HL-60 (cell line): ENCODE measurements around the gene TSHZ1.

Experiments used
- DNase-seq, 2 experiments: peaks; one replicate each; pipeline ENCODE4 v3.0.0-alpha.2; 2010 to 2020; ENCODE audit warnings: low read depth in 1 of 2, low spot score in 1 of 2
- H3K27ac ChIP-seq: fragments of 250-450 bp; sonication (Bioruptor Pico); replicated peaks from 2 replicates; pipeline ENCODE4 v1.5.1; 2020; ENCODE audit warnings: mild to moderate bottlenecking, moderate library complexity
- H3K27me3 ChIP-seq: fragments of 250-450 bp; sonication (Bioruptor Pico); 2 replicates; pipeline ENCODE4 v1.5.1; 2021; ENCODE audit warnings: mild to moderate bottlenecking, moderate library complexity; ENCODE audit not compliant: insufficient read depth, poor library complexity, severe bottlenecking
- H3K4me3 ChIP-seq: replicated peaks from 2 replicates; pipeline ENCODE4 v1.5.1; 2011; ENCODE audit warnings: mild to moderate bottlenecking, control low read depth, low read length; ENCODE audit not compliant: insufficient read depth
- GABPA ChIP-seq: IDR thresholded peaks from 2 replicates; pipeline ENCODE4 v1.6.1; 2012; ENCODE audit warnings: low read depth
- POLR2AphosphoS5 ChIP-seq: IDR thresholded peaks from 2 replicates; pipeline ENCODE4 v1.6.1; 2012; ENCODE audit warnings: low read depth
- SPI1 ChIP-seq: IDR thresholded peaks from 2 replicates; pipeline ENCODE4 v1.6.1; 2012; ENCODE audit warnings: low read depth, mild to moderate bottlenecking, borderline replicate concordance
- TF ChIP-seq, protein P1 (sequence below): IDR thresholded peaks from 2 replicates; pipeline ENCODE4 v1.6.1; 2012; ENCODE audit warnings: low read depth; ENCODE audit not compliant: insufficient replicate concordance
- TF ChIP-seq, protein P2 (sequence below): IDR thresholded peaks from one replicate; pipeline ENCODE4 v1.5.1; 2011; ENCODE audit warnings: low read length, control low read depth, inconsistent platforms; ENCODE audit not compliant: insufficient read depth

The TSHZ1 gene

DNA sequence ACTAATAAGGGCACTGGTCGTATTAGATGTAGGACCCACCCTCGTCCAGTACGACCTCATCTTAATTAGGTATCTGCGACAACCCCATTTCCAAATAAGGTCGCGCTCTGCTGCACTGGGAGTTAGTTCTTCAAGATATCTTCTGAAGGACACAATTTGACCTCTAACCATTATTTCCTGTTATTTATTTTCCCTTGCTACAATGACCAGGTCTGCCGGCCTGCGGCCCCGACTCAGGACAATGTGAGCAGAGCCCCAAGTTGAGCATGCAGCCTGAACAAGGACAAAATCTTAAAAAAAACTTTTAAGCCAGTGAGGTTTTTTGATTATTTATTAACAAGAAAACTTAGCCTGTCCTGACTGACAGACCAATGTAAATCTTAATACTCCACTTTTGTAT lies 109.3 kb downstream of the TSHZ1 start:
- DNase-seq = no peak
- Histone ChIP-seq H3K4me3 (no peak overlapping the region), H3K27ac (no peak overlapping the region), H3K27me3 (no peaks in the 10 kb centered on the region)
- TF ChIP-seq, protein P1, sequence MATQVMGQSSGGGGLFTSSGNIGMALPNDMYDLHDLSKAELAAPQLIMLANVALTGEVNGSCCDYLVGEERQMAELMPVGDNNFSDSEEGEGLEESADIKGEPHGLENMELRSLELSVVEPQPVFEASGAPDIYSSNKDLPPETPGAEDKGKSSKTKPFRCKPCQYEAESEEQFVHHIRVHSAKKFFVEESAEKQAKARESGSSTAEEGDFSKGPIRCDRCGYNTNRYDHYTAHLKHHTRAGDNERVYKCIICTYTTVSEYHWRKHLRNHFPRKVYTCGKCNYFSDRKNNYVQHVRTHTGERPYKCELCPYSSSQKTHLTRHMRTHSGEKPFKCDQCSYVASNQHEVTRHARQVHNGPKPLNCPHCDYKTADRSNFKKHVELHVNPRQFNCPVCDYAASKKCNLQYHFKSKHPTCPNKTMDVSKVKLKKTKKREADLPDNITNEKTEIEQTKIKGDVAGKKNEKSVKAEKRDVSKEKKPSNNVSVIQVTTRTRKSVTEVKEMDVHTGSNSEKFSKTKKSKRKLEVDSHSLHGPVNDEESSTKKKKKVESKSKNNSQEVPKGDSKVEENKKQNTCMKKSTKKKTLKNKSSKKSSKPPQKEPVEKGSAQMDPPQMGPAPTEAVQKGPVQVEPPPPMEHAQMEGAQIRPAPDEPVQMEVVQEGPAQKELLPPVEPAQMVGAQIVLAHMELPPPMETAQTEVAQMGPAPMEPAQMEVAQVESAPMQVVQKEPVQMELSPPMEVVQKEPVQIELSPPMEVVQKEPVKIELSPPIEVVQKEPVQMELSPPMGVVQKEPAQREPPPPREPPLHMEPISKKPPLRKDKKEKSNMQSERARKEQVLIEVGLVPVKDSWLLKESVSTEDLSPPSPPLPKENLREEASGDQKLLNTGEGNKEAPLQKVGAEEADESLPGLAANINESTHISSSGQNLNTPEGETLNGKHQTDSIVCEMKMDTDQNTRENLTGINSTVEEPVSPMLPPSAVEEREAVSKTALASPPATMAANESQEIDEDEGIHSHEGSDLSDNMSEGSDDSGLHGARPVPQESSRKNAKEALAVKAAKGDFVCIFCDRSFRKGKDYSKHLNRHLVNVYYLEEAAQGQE = no peak
- TF ChIP-seq POLR2AphosphoS5 (no peak), GABPA (no peak)

DNA sequence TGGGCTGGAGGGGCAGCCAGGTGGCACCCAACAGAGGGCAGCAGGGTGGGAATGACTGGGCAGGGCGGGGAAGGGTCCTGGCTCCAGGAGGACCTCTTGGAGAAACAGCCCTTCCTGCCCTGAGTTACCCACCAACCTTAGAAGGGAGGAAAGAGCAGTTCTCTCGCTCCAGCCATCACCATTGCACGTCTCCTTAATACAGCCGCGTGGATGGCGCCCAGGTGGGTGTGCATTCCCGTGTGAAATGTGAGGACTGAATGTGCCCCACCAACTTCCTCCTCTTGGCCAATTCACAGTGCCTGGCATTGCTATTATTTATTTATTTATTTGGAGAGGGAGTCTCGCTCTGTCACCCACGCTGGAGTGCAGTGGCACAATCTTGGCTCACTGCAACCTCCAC lies 109.9 kb downstream of the TSHZ1 start:
- DNase-seq = no peak
- Histone ChIP-seq H3K27ac (no peak overlapping the region), H3K4me3 (no peak overlapping the region), H3K27me3 (no peaks in the 10 kb centered on the region)
- no peak for TF ChIP-seq GABPA
- no peak for TF ChIP-seq POLR2AphosphoS5
- TF ChIP-seq, protein P2, sequence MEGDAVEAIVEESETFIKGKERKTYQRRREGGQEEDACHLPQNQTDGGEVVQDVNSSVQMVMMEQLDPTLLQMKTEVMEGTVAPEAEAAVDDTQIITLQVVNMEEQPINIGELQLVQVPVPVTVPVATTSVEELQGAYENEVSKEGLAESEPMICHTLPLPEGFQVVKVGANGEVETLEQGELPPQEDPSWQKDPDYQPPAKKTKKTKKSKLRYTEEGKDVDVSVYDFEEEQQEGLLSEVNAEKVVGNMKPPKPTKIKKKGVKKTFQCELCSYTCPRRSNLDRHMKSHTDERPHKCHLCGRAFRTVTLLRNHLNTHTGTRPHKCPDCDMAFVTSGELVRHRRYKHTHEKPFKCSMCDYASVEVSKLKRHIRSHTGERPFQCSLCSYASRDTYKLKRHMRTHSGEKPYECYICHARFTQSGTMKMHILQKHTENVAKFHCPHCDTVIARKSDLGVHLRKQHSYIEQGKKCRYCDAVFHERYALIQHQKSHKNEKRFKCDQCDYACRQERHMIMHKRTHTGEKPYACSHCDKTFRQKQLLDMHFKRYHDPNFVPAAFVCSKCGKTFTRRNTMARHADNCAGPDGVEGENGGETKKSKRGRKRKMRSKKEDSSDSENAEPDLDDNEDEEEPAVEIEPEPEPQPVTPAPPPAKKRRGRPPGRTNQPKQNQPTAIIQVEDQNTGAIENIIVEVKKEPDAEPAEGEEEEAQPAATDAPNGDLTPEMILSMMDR = no peak
- no peak for TF ChIP-seq SPI1
- TF ChIP-seq, protein P1 = no peak

DNA sequence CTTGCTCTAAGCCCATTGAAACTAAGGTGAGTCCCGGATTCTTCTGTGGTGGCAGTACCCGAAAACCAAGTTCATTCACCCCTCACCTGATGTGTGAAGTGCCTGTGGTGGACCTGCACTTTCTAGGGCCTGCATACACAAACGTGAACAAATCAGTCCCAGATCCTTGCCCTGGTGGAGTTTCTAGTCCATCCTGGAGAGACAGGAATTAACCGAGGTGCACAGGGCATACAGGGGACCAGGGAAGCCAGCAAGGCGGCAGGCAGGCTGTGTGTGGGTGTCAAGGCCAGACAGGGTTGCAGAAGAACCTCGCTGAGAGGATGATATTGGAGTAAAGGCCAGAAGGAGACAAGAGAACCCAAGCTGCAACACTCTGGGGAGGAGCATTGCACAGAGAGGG lies 110.8 kb downstream of the TSHZ1 start:
- TF ChIP-seq, protein P2 = no peak
- no peak for TF ChIP-seq GABPA
- no peak for TF ChIP-seq POLR2AphosphoS5
- TF ChIP-seq, protein P1 = no peak
- no peak for TF ChIP-seq SPI1
- Histone ChIP-seq H3K4me3 (no peak overlapping the region), H3K27me3 (no peaks in the 10 kb centered on the region), H3K27ac (no peak overlapping the region)
- no peak for DNase-seq

DNA sequence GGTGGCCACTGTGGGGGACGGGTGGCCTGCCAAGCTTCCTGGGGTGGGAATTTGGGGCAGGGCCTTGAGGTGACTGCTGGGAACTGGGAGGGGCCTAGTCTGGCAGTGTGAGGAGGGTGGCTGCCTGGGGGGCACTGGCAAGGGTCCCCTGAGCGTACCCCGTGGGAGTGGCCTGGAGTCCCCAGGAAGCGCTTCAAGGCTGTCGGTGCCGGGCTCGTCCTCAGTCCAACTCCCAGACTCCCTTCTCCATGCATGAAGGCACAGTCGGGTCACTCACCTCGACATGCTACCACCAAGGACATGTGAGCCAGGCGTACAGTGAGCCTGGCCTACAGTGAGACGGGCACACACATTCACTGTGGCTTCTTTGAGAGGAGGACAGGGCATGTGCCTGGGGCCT lies 111.6 kb downstream of the TSHZ1 start:
- no peak overlapping the region for H3K4me3 ChIP-seq
- no peaks in the 10 kb centered on the region for H3K27me3 ChIP-seq
- TF ChIP-seq, protein P2 = no peak
- TF ChIP-seq POLR2AphosphoS5 (no peak), GABPA (no peak), SPI1 (no peak)
- TF ChIP-seq, protein P1 = no peak
- DNase-seq = no peak
- no peak overlapping the region for H3K27ac ChIP-seq
